Erythroblast (primary cell): ENCODE measurements around the gene HDAC7.

Source experiments
- GATA1 ChIP-seq: IDR thresholded peaks from 2 replicates; pipeline ENCODE4 v1.6.1; 2011; ENCODE audit warnings: low read depth, mild to moderate bottlenecking, control low read depth, low read length, moderate library complexity
- POLR2A ChIP-seq: IDR thresholded peaks from 2 replicates; pipeline ENCODE4 v1.6.1; 2011; ENCODE audit warnings: mild to moderate bottlenecking, low read length

DNA sequence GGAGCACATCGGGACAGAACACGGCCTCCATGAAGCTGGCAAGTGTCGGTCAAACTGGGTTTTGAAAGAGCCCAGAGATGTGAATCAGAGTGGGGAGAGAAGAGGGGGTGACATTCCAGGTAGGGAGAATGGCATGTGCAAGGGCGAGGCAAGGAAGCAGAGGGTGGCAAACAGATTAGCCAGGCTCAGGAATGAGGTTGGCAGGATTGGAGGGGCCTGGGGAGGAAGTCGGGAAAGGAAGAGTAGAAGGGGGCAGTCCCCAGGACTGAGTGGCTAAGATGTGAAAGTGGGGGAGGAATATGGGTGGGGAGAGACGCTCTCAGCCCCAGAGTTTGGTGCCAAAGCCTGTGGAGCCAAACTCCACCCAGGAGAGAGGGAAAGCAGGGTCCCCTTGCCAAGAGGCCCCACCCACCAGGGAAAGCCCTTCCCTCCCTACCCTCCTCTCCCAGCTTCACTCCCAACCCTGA, 5.5 kb upstream of the HDAC7 start:
- TF ChIP-seq POLR2A (no peak), GATA1 (no peak)
